Stimulated activated effector memory CD8-positive, alpha-beta T cell treated with anti-CD3 and anti-CD28 coated beads, Interleukin-12 subunit alpha, Interleukin-12 subunit beta, amount 100 ng/mL, for 72 hours (primary cell): ENCODE data around the gene PTPRN2.

Experiments
- ATAC-seq: fragments of 150-1000 bp; cut with Tn5 transposase; 2 replicates; pipeline ENCODE4 v1.10.0; 2021
- DNase-seq, 2 donors: peaks; one replicate each; pipeline ENCODE4 v3.0.0; 2021 to 2022; ENCODE audit warnings: low spot score in 2 of 2
- H3K27ac Mint-ChIP-seq: one replicate; pipeline ENCODE4 v1.8.0; 2022; ENCODE audit warnings: mild to moderate bottlenecking, mixed read lengths
- H3K36me3 Mint-ChIP-seq: one replicate; pipeline ENCODE4 v1.8.0; 2022; ENCODE audit warnings: mild to moderate bottlenecking, mixed read lengths
- H3K4me1 Mint-ChIP-seq: one replicate; pipeline ENCODE4 v1.8.0; 2022; ENCODE audit warnings: mixed read lengths
- H3K4me3 Mint-ChIP-seq: one replicate; pipeline ENCODE4 v1.8.0; 2022; ENCODE audit warnings: mild to moderate bottlenecking, mixed read lengths
- H3K9me3 Mint-ChIP-seq: one replicate; pipeline ENCODE4 v1.8.0; 2022; ENCODE audit warnings: mixed read lengths

The PTPRN2 gene

DNA sequence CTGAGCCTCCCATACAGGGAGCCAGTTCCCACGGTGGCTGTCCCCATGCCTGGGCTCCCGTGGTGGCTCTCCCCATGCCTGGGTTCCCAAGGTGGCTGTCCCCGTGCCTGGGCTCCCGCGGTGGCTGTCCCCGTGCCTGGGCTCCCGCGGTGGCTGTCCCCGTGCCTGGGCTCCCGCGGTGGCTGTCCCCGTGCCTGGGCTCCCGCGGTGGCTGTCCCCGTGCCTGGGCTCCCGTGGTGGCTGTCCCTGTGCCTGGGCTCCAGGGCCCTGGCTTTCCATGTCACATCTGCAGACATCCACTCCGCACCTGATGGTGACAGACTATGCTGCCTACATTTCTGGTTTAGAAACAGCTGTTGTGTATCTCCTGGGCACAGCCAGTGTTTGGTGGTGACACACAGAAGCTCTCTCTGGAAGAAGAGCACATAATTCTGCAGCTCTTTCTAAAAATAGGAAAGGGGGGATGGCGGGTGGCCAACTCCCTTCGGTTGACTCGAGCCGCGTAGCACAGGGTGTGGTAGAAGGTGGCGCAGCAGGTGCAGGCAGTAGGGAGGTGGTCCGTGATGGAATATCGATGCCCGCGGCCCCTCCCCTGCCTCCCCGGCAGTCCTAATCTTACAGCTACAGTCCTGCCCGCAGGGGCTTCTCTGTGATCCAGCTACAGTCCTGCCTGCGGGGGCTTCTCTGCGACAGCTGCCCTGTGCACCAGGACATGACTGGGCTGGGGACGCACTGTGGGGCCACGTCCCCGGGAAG lies 999.6 kb downstream of the PTPRN2 start:
- H3K9me3 Mint-ChIP-seq: peaks cover 5% of the 10 kb centered on the region
- peaks cover 15% of the 10 kb centered on the region for H3K4me1 Mint-ChIP-seq
- ATAC-seq: no peak
- no peaks in the 10 kb centered on the region for H3K36me3 Mint-ChIP-seq
- H3K4me3 Mint-ChIP-seq: no peak overlapping the region
- no peak for DNase-seq
- H3K27ac Mint-ChIP-seq: no peak overlapping the region

DNA sequence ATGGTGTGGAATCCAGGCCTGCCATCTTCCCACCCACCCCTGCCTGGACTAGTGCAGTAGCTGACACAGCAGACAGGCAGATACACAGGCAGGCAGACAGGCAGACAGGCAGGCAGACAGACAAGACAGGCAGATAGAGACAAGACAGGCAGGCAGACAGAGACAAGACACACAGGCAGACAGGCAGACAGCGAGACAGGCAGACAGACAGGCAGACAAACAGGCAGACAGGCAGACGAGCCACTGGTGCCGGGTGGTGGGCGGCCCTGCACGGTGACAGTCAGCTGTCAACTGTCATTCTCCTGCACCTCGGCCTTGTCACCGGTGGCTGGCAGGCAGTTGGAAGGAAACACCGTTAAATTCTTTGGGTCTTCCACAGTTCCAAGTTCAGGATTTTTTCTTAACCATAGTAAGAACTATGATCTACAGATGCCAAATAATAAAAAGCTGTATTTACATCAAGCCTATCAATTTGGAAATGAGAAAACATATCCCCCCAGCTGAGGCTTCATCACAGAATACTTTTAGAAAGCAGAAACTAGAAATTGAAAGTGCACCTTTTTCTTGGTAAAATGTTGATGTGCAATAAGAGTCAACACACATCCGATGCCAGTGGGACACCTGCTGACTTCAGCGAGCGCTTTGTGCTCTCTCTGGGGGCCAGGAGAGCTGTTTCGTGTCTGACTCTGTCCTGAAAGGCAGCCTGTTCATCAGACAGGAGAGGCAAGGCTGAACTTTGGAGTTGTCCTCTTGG lies 1000.4 kb downstream of the PTPRN2 start:
- no peak for DNase-seq
- no peaks in the 10 kb centered on the region for H3K36me3 Mint-ChIP-seq
- no peak for ATAC-seq
- no peak overlapping the region for H3K4me3 Mint-ChIP-seq
- peaks cover 1% of the 10 kb centered on the region for H3K9me3 Mint-ChIP-seq
- peaks cover 8% of the 10 kb centered on the region for H3K4me1 Mint-ChIP-seq
- H3K27ac Mint-ChIP-seq: no peak overlapping the region

DNA sequence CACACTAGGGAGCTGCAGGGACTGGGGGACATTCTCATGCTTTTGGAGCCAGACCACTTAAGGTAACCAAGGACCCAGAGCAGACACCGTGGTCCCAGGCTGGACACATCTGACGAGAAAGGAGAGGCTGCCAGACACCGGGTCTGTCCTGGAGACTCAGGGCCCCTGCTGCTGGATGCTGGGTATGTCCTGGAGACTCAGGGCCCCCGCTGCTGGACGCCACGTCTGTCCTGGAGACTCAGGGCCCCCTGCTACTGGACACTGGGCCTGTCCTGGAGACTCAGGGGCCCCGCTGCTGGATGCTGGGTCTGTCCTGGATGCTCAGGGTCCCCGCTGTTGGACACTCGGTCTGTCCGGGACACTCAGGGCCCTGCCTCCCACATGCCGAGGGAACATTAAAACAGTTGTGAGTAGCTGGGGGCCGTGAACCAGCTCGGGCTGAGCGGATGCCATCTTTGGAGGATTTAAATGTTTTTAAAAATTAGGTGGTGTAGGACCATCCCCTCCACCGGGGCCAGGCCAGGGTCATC lies 1001.1 kb downstream of the PTPRN2 start:
- Mint-ChIP-seq H3K9me3 (no peaks in the 10 kb centered on the region), H3K4me1 (peaks cover 5% of the 10 kb centered on the region), H3K27ac (no peak overlapping the region), H3K36me3 (no peaks in the 10 kb centered on the region), H3K4me3 (no peak overlapping the region)
- no peak for DNase-seq
- no peak for ATAC-seq

DNA sequence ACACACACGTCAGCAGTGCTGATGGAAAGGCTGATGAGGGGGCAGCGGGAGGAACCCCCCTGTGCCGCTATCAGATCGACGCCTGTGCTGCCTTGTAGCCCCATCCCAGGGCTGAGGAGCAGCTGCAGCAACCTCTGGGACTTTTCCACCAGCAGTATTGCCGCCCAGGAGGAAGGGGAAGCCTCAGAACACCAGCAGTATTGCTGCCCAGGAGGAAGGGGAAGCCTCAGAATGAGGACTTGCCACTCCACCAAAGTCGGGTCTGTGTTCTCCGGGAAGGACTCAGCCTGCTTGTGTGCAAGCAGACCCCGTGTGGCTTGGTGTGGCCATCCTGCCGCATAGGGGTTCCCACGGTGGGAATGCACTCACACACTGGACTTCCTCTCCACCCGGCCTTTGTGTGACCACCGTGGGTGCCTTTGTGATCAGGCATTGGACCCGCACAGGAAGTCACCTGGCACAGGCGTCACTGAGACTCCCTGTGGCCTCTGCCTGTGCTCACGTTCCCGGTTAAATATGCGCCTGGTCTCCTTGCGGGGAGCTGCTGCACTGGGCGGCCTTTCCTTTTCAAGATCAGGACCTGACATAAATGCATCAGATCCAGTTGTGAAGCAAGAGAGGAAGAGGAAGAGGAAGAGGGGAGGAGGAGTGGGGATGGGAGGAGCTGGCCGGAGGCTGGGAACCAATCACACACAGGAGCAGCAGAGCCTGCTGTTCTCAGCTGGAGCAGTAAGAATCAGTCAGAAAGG lies 1002.3 kb downstream of the PTPRN2 start:
- Mint-ChIP-seq H3K4me1 (peaks cover 5% of the 10 kb centered on the region), H3K4me3 (no peak overlapping the region), H3K27ac (no peak overlapping the region), H3K36me3 (no peaks in the 10 kb centered on the region), H3K9me3 (no peaks in the 10 kb centered on the region)
- ATAC-seq: no peak
- DNase-seq: no peak

DNA sequence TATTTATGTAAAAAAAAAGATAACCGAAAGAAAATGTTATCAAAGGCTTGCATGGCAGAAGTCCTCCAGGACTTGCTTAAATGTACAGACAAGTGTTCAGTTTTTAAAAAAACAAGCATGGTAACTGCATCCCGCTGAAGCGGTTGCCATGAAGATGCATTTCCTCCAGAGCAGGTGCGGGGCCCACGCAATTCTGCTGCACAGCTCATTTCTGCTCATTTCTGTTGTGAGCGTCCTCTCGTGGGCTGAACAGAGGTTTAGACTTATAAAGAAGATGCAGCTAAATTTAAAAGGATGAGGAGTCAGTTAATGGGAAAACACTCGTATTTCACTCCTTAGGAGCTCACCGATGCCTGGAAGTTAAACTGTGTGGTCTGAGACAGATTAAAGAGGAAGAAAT lies 1003.2 kb downstream of the PTPRN2 start:
- H3K36me3 Mint-ChIP-seq: no peaks in the 10 kb centered on the region
- no peak for DNase-seq
- no peaks in the 10 kb centered on the region for H3K9me3 Mint-ChIP-seq
- peaks cover 5% of the 10 kb centered on the region for H3K4me1 Mint-ChIP-seq
- H3K27ac Mint-ChIP-seq: no peak overlapping the region
- ATAC-seq: no peak
- H3K4me3 Mint-ChIP-seq: no peak overlapping the region

DNA sequence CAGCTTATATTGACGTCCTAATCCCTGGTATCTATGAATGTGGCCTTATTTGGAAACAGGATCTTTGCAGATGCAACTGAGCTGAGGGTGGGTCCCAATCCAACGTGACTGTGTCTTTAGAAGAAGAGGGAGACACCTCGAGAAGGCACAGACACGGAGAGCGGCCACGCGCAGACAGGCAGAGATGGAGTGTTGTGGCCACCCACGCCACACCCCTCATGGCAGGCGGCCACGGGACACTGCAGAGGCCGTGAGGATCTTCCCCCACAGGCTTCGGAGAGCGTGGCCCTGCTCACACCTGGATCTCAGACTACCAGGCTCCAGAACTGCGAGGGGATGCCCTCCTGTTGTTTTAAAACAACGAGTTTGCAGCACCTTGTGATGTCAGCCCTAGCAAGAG lies 1005.9 kb downstream of the PTPRN2 start:
- H3K36me3 Mint-ChIP-seq: peaks cover 2% of the 10 kb centered on the region
- H3K9me3 Mint-ChIP-seq: no peaks in the 10 kb centered on the region
- no peak overlapping the region for H3K27ac Mint-ChIP-seq
- H3K4me3 Mint-ChIP-seq: no peak overlapping the region
- peaks cover 8% of the 10 kb centered on the region for H3K4me1 Mint-ChIP-seq
- no peak for ATAC-seq
- DNase-seq: no peak

DNA sequence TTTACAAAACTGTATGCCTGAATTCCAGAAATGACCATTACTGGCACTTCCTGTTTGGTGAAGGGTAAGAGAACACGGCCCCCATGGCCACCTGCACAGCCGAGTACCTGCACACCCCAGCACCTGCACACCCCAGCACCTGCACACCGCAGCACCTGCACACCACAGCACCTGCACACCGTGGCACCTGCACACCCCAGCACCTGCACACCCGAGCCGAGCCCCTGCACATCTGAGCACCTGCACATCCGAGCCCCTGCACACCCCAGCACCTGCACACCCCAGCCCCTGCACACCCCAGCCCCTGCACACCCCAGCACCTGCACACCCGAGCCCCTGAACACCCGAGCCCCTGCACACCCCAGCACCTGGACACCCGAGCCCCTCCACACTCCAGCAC lies 1007.3 kb downstream of the PTPRN2 start:
- Mint-ChIP-seq H3K27ac (no peak overlapping the region), H3K9me3 (no peaks in the 10 kb centered on the region), H3K4me1 (peaks cover 18% of the 10 kb centered on the region), H3K4me3 (no peak overlapping the region), H3K36me3 (peaks cover 5% of the 10 kb centered on the region)
- ATAC-seq (no peak), DNase-seq (no peak)

DNA sequence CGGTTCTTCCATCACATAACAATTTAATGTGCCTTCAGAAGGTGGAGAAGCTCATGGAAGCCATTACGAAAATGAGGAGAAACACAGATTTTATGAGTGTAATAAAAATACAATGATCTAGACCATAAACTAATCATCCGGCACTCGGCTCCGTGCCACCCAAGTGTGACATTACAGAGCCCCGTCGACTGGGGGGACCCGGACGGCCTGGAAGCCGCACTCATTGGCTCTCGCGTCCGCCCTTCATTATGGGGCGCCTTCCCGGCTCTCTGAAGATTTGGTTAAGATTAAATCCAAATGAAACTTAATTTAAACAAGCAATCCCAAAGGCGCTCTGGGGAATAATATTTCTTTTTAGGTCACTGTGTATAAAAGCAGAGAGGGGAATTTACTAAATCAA lies 1008.2 kb downstream of the PTPRN2 start:
- DNase-seq (no peak), ATAC-seq (no peak)
- Mint-ChIP-seq H3K4me1 (peaks cover 20% of the 10 kb centered on the region), H3K36me3 (peaks cover 5% of the 10 kb centered on the region), H3K9me3 (no peaks in the 10 kb centered on the region), H3K27ac (no peak overlapping the region), H3K4me3 (no peak overlapping the region)

DNA sequence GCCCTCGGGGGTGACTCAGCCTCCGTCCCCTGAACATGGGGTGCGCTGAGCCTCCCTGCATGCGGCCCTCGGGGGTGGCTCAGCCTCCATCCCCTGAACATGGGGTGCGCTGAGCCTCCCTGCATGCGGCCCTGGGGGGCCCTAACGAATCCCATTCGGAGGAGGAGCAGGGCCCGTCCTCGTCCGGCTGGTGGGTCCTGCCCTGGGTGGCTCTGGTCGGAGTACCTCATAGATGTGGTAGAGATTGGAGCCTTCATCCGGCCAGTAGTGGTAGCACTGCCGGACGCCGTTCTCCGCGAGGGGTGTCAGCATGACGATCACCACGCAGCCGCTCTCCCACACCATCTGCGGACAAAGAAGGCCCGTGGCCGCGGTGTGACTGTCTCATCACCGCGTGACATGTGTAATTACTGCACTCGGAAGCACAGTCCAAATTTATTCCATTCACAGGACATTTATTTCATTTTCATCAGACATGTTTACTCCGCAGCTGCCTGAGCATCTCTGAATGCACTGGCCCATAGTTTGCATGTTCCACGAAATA lies 1009.8 kb downstream of the PTPRN2 start:
- H3K4me1 Mint-ChIP-seq: peaks cover 35% of the 10 kb centered on the region
- no peak overlapping the region for H3K27ac Mint-ChIP-seq
- peaks cover 15% of the 10 kb centered on the region for H3K36me3 Mint-ChIP-seq
- no peak for ATAC-seq
- H3K9me3 Mint-ChIP-seq: no peaks in the 10 kb centered on the region
- H3K4me3 Mint-ChIP-seq: no peak overlapping the region
- no peak for DNase-seq

DNA sequence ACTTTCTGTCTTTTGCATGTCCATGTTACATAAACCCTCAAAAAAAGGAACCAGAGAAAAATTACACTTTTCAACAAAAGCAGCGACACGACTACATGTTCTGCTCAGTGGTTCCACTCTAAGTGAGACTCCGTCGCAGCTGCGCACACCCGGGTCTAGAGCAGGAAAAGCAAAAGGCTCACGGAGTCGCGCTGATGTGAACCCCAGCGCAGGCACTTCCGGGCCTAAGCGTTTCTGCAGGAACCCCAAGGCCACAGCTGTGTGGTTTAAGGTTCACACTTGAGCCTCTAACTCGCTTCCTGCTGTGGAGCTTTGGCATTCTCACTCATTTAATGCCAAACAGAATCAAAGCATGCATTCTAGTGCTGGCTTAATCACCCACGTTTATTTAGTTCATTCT lies 1010.6 kb downstream of the PTPRN2 start:
- peaks cover 40% of the 10 kb centered on the region for H3K4me1 Mint-ChIP-seq
- H3K27ac Mint-ChIP-seq: peak overlapping the region; percentile 45
- DNase-seq: no peak
- H3K9me3 Mint-ChIP-seq: no peaks in the 10 kb centered on the region
- peak overlapping the region; percentile 72 for H3K4me3 Mint-ChIP-seq
- ATAC-seq: no peak
- H3K36me3 Mint-ChIP-seq: peaks cover 20% of the 10 kb centered on the region

DNA sequence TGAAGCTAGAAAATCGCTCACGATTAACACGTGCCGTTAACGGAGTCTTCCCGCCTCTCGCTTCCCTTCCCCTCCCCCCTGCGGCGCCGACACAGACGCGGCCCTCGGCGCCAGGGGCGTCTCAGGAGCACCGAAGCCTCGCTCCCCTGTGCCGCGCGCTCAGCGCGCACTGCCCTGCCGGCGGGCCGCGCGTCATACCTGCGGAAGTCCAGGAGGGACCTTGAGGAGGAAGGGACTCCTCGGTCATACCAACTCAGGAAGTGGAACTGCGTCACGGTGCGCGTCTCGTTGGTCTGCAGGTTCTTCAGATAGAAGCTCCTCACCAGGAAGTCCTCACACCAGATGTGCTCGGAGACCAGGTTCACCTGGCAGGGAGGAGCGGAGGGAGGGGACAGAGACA lies 1011.2 kb downstream of the PTPRN2 start:
- ATAC-seq (peak; percentile 50), DNase-seq (no peak)
- Mint-ChIP-seq H3K4me3 (peak overlapping the region; percentile 72), H3K4me1 (peaks cover 40% of the 10 kb centered on the region), H3K27ac (peak overlapping the region; percentile 45), H3K9me3 (no peaks in the 10 kb centered on the region), H3K36me3 (peaks cover 20% of the 10 kb centered on the region)

DNA sequence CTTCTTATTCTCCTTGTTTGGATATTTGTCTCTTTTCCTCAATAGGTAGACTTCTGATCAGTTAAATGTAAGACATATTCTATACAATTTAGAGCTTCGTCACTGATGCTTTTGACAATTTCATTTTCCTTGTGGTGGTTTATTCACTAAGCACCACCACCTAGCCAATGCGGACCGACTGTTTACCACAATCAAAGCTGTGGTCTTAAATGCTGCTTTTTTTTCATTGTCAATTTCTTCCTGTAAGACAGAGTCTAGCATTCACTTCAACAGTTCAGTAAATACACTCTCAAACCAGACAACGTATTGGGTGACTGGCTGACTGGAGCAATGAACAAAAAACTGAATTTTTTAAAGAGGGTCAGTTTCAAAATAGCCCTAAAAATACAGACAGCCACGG lies 1011.8 kb downstream of the PTPRN2 start:
- Mint-ChIP-seq H3K9me3 (no peaks in the 10 kb centered on the region), H3K36me3 (peaks cover 20% of the 10 kb centered on the region), H3K4me3 (peak overlapping the region; percentile 72), H3K27ac (peak overlapping the region; percentile 45), H3K4me1 (peaks cover 41% of the 10 kb centered on the region)
- ATAC-seq (no peak), DNase-seq (no peak)

DNA sequence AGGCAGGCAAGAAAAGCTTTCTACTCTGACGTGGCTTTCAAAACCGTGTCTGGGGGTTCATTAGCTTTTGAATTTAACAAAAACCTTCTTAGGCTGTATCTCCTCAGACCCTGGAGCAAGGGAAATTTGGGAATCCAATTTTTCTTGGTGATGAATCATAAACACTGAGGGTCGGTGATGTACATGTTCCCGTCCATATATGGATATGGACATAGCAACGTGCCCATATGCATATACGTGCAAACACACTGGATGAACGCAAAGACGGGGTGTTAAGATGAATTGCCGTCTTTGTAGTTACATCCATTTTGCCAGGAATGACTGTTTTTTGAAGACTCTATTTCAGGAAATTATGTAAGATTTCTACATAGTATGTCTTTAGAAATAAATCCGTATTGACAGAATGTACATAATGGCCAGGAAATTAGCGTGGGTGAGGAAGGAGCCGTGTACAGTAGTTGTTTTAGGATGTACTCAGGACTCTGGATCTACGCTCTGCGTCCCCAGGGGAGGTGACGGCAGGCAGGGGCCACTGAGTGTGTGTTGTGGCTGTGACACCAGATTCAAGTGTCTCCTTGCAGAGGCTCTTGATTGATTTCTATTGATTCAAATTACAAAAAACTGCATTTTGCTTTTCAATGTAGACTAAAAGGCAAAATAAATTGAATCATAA lies 1012.6 kb downstream of the PTPRN2 start:
- no peak overlapping the region for H3K4me3 Mint-ChIP-seq
- H3K27ac Mint-ChIP-seq: no peak overlapping the region

DNA sequence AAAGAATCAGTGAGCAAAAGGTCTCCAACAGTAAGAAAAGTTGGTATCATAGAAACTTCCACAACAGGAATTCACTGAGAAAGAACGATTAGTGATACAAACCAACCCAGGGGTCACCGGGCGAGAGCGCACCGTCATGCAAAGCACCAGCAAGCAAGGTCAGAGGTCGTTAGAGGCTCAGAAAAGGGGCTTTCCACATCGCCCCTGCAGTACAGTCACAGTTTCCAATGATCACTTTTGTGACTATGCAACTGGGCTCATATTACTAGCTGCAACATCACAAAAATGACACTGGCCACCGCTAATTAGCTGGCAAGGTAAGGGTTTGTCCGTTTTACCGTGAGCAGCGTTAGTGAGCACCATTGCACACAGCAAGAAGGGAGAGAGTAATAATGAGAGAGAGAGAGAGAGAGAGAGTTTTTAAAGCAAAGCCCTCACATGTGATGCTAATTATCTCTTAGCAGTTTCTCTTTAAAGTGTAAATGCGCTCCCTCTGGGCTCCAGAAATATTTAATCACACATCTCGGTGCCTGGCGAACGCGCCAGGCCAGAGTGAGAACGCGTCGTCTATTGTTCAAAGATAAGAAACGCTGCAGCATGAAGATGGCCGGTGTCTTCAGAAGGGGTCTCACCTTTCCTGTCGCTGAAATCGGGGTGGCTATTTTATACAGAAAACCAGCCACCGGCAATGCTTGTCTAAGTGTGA lies 1013.4 kb downstream of the PTPRN2 start:
- H3K4me1 Mint-ChIP-seq: peaks cover 50% of the 10 kb centered on the region
- H3K36me3 Mint-ChIP-seq: peaks cover 20% of the 10 kb centered on the region
- DNase-seq: peak in 1 of 2 donors; percentile 58
- peak overlapping the region; percentile 16 for H3K4me3 Mint-ChIP-seq
- H3K9me3 Mint-ChIP-seq: no peaks in the 10 kb centered on the region
- ATAC-seq: peak; percentile 63
- peak overlapping the region; percentile 60 for H3K27ac Mint-ChIP-seq

More for the DNA sequence above, 1012.6 kb downstream of the PTPRN2 start:
- peaks cover 48% of the 10 kb centered on the region for H3K4me1 Mint-ChIP-seq
- ATAC-seq (no peak), DNase-seq (no peak)
- peaks cover 20% of the 10 kb centered on the region for H3K36me3 Mint-ChIP-seq
- H3K9me3 Mint-ChIP-seq: no peaks in the 10 kb centered on the region
